Measurements from ENCODE around the gene NOTCH3.

DNA sequence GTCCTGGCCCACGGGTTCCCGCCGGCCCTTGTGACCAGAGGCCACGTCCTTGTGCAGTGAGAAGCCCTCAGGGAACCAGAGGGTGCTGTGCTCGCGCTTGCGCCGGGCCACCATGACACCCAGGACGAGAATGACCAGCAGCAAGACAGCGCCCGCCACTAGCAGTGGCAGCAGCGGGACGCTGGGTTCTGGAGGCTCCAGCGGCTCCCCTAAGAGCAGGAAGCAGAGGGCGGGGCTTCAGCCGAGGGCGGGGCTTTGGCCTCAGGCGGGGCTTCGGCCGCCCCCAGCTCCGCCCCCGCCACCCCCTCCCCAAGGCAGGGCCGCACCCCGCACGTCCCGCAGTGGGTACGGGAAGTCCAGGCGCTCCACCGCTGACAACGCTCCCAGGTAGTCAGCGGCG, 30.4 kb downstream of the NOTCH3 start:
- TF ChIP-seq, protein P1, sequence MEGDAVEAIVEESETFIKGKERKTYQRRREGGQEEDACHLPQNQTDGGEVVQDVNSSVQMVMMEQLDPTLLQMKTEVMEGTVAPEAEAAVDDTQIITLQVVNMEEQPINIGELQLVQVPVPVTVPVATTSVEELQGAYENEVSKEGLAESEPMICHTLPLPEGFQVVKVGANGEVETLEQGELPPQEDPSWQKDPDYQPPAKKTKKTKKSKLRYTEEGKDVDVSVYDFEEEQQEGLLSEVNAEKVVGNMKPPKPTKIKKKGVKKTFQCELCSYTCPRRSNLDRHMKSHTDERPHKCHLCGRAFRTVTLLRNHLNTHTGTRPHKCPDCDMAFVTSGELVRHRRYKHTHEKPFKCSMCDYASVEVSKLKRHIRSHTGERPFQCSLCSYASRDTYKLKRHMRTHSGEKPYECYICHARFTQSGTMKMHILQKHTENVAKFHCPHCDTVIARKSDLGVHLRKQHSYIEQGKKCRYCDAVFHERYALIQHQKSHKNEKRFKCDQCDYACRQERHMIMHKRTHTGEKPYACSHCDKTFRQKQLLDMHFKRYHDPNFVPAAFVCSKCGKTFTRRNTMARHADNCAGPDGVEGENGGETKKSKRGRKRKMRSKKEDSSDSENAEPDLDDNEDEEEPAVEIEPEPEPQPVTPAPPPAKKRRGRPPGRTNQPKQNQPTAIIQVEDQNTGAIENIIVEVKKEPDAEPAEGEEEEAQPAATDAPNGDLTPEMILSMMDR (IDR thresholded peaks at IDR 0.05): no peak
- no peak for TF ChIP-seq ZFX (IDR thresholded peaks at IDR 0.05; ENCODE audit: borderline replicate concordance)
